GM12892 (cell line): Measurements from ENCODE around the gene SCLY.

ENCODE experiments used
- POLR2A ChIP-seq: IDR thresholded peaks from 2 replicates; pipeline ENCODE4 v1.6.1; 2011; ENCODE audit warnings: low read depth, low read length, control low read depth
- POLR2AphosphoS5 ChIP-seq: IDR thresholded peaks from 2 replicates; pipeline ENCODE4 v1.6.1; 2011; ENCODE audit warnings: low read depth, low read length, control low read depth
- TAF1 ChIP-seq: IDR thresholded peaks from 2 replicates; pipeline ENCODE4 v1.6.1; 2011; ENCODE audit warnings: low read depth, mild to moderate bottlenecking, control low read depth, low read length, borderline replicate concordance

GRCh38 chr2:238043851-238044250 lies 16.9 kb upstream of the SCLY start:
- TF ChIP-seq POLR2A, result no peak
- no peak for TF ChIP-seq TAF1
- no peak for TF ChIP-seq POLR2AphosphoS5
